Loucy (cell line): ENCODE results near the gene BMS1.
"Not testable (repeated sequence)": the region's sequence is repeated elsewhere in the genome, so short reads cannot be mapped to it uniquely, and the experiment has no call there.

ENCODE experiments used
- H2AFZ ChIP-seq: fragments of 200-600 bp; sonication (generic); 2 replicates; pipeline ENCODE4 v1.6.0; 2016; ENCODE audit warnings: antibody characterized with exemption, mild to moderate bottlenecking, low read length, moderate library complexity
- H3F3A ChIP-seq: fragments of 200-600 bp; 2 replicates; pipeline ENCODE4 v1.6.0; 2016; ENCODE audit warnings: antibody characterized with exemption, low read depth, mild to moderate bottlenecking
- H3K27me3 ChIP-seq: fragments of 200-600 bp; sonication (generic); 2 replicates; pipeline ENCODE4 v1.6.1; 2014; ENCODE audit warnings: low read length, mild to moderate bottlenecking; ENCODE audit not compliant: insufficient read depth, poor library complexity, severe bottlenecking
- H3K36me3 ChIP-seq: fragments of 200-600 bp; sonication (generic); 2 replicates; pipeline ENCODE4 v1.6.1; 2016; ENCODE audit warnings: low read length; ENCODE audit not compliant: insufficient read depth
- H3K4me1 ChIP-seq: fragments of 200-600 bp; sonication (generic); 2 replicates; pipeline ENCODE4 v1.5.1; 2014; ENCODE audit warnings: low read length, mild to moderate bottlenecking; ENCODE audit not compliant: insufficient read depth, poor library complexity, severe bottlenecking
- H3K4me2 ChIP-seq: fragments of 200-600 bp; sonication (generic); 2 replicates; pipeline ENCODE4 v1.6.0; 2014; ENCODE audit warnings: antibody characterized with exemption, low read length, low read depth, mild to moderate bottlenecking; ENCODE audit not compliant: poor library complexity, severe bottlenecking
- H3K4me3 ChIP-seq: fragments of 200-600 bp; sonication (generic); 2 replicates; pipeline ENCODE4 v1.5.1; 2014; ENCODE audit warnings: low read length, mild to moderate bottlenecking, mixed read lengths; ENCODE audit not compliant: poor library complexity, severe bottlenecking
- H3K79me2 ChIP-seq: fragments of 200-600 bp; sonication (generic); 2 replicates; pipeline ENCODE4 v1.6.1; 2014; ENCODE audit warnings: low read length; ENCODE audit not compliant: insufficient read depth
- H3K9ac ChIP-seq: fragments of 200-600 bp; sonication (generic); 2 replicates; pipeline ENCODE4 v1.6.0; 2014; ENCODE audit warnings: mild to moderate bottlenecking, low read depth, low read length, moderate library complexity; ENCODE audit not compliant: poor library complexity, severe bottlenecking
- H3K9me2 ChIP-seq: fragments of 200-600 bp; sonication (generic); replicated peaks from 2 replicates; pipeline ENCODE4 v1.6.1; 2016; ENCODE audit warnings: low read depth, low read length, mixed read lengths
- H3K9me3 ChIP-seq: fragments of 200-600 bp; sonication (generic); 2 replicates; pipeline ENCODE4 v1.6.1; 2014; ENCODE audit warnings: mild to moderate bottlenecking, antibody characterized with exemption, low read length, low read depth; ENCODE audit not compliant: insufficient read depth
- H4K20me1 ChIP-seq: fragments of 200-600 bp; sonication (generic); 2 replicates; pipeline ENCODE4 v1.6.0; 2014; ENCODE audit warnings: antibody characterized with exemption, low read length, mild to moderate bottlenecking; ENCODE audit not compliant: insufficient read depth, poor library complexity, severe bottlenecking
- CTCF ChIP-seq: fragments of 200-600 bp; sonication (generic); conservative IDR thresholded peaks from 2 replicates; pipeline ENCODE4 v1.5.1; 2014; ENCODE audit warnings: mild to moderate bottlenecking, antibody characterized with exemption, low read length
- EZH2phosphoT487 ChIP-seq: fragments of 200-600 bp; IDR thresholded peaks from 2 replicates; pipeline ENCODE4 v1.6.1; 2018; ENCODE audit warnings: antibody characterized with exemption, mild to moderate bottlenecking, moderate library complexity, borderline replicate concordance

Gene BMS1

GRCh38 chr10:42836771-42837468, 54.3 kb downstream of the BMS1 start:
- Histone ChIP-seq H3K4me2 (no peak overlapping the region), H2AFZ (no peak overlapping the region), H3K9me2 (no peaks in the 10 kb centered on the region), H3K4me3 (no peak overlapping the region), H3K27me3 (no peaks in the 10 kb centered on the region), H3K79me2 (no peaks in the 10 kb centered on the region), H3K4me1 (no peaks in the 10 kb centered on the region), H4K20me1 (no peaks in the 10 kb centered on the region), H3K9me3 (no peaks in the 10 kb centered on the region), H3F3A (no peaks in the 10 kb centered on the region), H3K36me3 (peaks cover 1% of the 10 kb centered on the region; the same call in 1 of the 2 replicates), H3K9ac (no peak overlapping the region)
- no peak for TF ChIP-seq EZH2phosphoT487
- TF ChIP-seq CTCF, result no peak

- H3K4me2 ChIP-seq, H3F3A ChIP-seq, H3K4me3 ChIP-seq, H3K79me2 ChIP-seq, H3K9me2 ChIP-seq, H3K27me3 ChIP-seq, H3K36me3 ChIP-seq, H3K9ac ChIP-seq, H3K9me3 ChIP-seq, H4K20me1 ChIP-seq, H3K4me1 ChIP-seq, H2AFZ ChIP-seq: not testable (repeated sequence)
These were observed 62.2 kb downstream of the BMS1 start for GRCh38 chr10:42844810-42845209.

GRCh38 chr10:42847261-42847660, 64.7 kb downstream of the BMS1 start:
- H3K4me2 ChIP-seq, H3K4me1 ChIP-seq, H3K9ac ChIP-seq, H3K9me3 ChIP-seq, H3K27me3 ChIP-seq, H3K36me3 ChIP-seq, H3K79me2 ChIP-seq, H2AFZ ChIP-seq, H4K20me1 ChIP-seq, H3K4me3 ChIP-seq, H3K9me2 ChIP-seq, H3F3A ChIP-seq: not testable (repeated sequence)

GRCh38 chr10:42850931-42851330, 68.3 kb downstream of the BMS1 start:
- Histone ChIP-seq H3K9me2 (no peaks in the 10 kb centered on the region), H3K36me3 (no peaks in the 10 kb centered on the region), H4K20me1 (no peaks in the 10 kb centered on the region), H3K79me2 (no peaks in the 10 kb centered on the region), H3K9ac (no peak overlapping the region), H3K27me3 (no peaks in the 10 kb centered on the region), H2AFZ (no peak overlapping the region), H3K4me3 (no peak overlapping the region), H3F3A (no peaks in the 10 kb centered on the region), H3K4me2 (no peak overlapping the region), H3K4me1 (no peaks in the 10 kb centered on the region), H3K9me3 (no peaks in the 10 kb centered on the region)
- TF ChIP-seq CTCF, result no peak
- TF ChIP-seq EZH2phosphoT487, result no peak
